Measurements from ENCODE around the gene ATG3.
"Not testable (repeated sequence)": the region's sequence is repeated elsewhere in the genome, so short reads cannot be mapped to it uniquely, and the experiment has no call there.

The ATG3 gene

DNA sequence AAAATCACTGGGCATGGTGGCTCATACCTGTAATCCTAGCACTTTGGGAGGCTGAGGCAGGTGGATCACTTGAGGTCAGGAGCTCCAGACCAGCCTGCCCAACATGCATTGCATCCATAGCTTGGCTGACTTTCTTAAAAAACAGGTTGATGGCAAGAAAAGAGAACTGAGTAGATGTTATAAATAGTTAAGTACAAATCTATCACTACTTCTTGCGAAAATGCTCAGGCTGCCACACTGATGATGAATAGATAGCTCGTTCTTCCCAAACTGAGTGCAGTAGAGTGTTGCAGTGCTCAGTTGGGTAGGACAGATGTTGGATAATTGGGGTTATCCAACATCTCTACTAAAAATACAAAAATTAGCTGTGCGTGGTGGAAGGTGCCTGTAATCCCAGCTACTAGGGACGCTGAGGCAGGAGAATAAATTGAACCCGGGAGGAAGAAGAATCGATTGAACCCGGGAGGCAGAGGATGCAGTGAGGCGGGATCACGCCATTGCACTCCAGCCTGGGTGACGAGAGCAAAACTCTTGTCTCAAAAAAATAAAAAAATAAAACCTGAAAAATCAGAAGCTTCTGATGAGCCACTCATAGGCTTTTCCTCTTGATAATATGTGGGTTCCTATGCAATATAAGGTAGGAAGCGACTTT lies 63.7 kb downstream of the ATG3 start:
- DNase-seq, result no peak

- peak; percentile 39 for DNase-seq
These were observed 65.2 kb downstream of the ATG3 start for GRCh38 chr3:112496366-112497067.

GRCh38 chr3:112494448-112494767 lies 67.4 kb downstream of the ATG3 start:
- DNase-seq, result not testable (repeated sequence)

DNA sequence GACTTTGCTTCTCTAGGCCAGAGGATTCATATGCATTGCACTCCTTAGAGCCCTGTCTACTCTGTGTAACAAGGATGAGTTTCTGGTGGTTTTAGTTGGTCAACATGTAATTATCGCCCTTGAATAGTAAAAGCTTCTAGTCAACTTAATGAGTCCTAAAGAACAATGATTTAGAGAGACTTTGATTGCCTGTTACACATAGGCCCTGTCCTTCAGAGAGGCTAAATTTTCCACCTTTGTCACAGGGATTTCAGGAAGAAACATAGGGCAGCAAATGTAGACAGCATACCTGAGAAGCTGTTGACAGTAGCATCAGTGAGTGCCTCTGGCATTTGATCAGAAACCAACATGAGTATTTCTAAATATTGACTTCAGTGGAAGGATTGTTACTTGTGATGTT lies 69.6 kb downstream of the ATG3 start:
- DNase-seq, result no peak

DNA sequence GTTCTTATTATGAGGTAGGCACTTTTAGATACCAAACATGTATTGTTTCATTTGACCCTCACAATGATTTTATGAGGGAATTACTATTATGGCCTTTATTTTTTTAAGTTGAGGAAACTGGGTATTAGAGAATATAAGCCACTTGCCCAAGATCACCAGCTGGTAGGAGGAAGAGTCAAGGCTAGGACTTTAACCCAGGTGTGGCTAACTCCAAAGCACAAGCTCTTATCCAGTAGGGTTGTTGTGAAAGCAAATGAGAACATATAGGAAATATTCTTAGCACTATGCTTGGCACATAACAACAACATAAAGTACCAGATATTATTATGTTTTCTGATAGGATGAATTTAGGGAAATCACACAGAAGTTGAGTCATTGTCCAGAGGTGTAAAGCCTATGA lies 70.4 kb downstream of the ATG3 start:
- DNase-seq, result no peak

GRCh38 chr3:112489674-112490479 lies 71.9 kb downstream of the ATG3 start:
- DNase-seq, result no peak

GRCh38 chr3:112486811-112487505 lies 74.8 kb downstream of the ATG3 start:
- DNase-seq, result no peak

DNA sequence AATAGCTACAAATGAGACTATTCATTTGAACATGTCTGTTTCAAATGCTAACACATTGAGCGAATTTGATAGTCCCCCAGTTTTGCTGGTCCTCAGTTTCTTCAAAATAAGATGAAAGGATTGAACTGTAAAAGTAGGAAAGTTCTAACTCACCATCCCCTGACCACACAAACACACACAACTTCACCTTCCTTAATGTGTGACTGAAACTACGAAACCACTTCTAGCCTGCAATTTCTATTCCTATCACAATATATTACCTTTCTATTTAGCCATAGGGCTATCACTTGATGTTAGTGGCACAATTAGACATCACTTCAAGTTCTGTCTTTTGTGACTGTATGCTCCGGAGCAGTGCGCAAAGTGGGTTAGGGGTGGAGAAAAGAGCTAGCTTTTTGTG lies 77.4 kb downstream of the ATG3 start:
- DNase-seq, result no peak

GRCh38 chr3:112482675-112483074 lies 79.1 kb downstream of the ATG3 start:
- no peak for DNase-seq

Data from central memory CD4-positive, alpha-beta T cell (primary cell).